HG03139 (cell line): ENCODE data around the gene AGPAT1.

Experiments used
- ATAC-seq: cut with Tn5 transposase; IDR thresholded peaks from one replicate; pipeline ENCODE4 v1.9.1; 2021; ENCODE audit not compliant: unreplicated experiment

Gene AGPAT1

GRCh38 chr6:32126880-32127279, 49.0 kb downstream of the AGPAT1 start:
- no peak for ATAC-seq

DNA sequence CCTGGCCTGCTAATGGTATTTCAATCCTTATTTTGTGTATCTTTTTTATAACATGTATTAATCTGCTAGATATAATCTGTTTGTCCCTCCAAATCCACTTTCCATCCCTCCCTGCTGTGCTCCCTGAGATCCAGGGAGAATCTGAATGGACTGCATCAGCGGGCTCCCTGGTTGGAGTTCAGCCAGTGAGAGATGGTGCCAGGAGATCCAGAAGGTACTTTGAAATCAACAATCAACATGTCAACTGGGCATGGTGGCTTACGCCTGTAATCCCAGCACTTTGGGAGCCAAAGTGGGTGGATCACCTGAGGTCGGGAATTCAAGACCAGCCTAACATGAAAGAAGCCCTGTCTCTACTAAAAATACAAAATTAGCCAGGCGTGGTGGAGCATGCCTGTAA, 52.2 kb downstream of the AGPAT1 start:
- ATAC-seq = no peak

GRCh38 chr6:32120573-32121059, 55.3 kb downstream of the AGPAT1 start:
- ATAC-seq = no peak

DNA sequence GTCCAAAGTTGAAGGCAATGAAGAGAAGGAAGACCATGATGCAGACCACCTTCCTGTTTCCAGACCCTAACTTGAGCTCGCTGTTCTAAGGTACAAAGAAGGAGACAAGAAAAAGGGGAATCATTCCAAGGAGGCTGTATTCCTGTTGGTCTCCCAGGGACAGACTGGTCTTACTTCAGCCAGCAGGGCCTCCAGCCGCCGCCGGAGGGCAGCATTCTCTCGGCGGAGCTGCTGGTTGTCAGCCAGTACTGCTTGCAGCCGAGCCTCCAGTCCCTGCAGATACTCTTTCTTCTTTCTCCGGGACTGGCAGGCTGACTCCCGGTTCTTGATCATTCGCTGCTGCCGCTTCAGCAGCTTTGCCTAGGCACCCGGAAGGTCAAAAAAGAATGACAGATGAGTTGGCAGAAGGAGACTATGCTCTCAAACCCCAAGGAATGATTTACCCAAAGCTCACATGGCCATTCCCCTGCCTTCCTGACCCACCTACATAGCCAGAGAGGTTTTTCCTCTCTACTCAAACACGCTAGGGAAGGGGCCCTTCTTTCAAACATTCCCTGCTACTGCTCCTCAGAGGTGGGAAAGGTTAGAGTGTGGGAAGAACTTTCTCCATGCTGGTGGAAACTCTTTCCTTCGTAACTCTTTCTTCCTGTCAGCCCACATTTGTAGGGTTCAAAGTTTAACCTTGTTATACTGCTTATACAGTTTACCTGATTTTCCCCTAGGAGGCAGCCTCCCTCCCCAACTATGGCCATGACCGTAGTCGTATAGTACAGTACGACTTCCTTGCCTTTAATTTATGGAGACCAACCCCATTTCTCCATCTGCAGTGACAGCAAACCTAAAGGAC, 56.9 kb downstream of the AGPAT1 start:
- no peak for ATAC-seq
